HG02973 (cell line): ENCODE results near the gene LENG9.

Source experiments
- ATAC-seq: cut with Tn5 transposase; IDR thresholded peaks from one replicate; pipeline ENCODE4 v1.9.1; 2021; ENCODE audit warnings: moderate library complexity; ENCODE audit not compliant: unreplicated experiment

The LENG9 gene

GRCh38 chr19:54444737-54445136 lies 18.8 kb downstream of the LENG9 start:
- no peak for ATAC-seq

GRCh38 chr19:54440641-54441040 lies 22.9 kb downstream of the LENG9 start:
- ATAC-seq = no peak

GRCh38 chr19:54439174-54439851 lies 24.3 kb downstream of the LENG9 start:
- no peak for ATAC-seq

- ATAC-seq = no peak
These were observed 26.8 kb downstream of the LENG9 start for GRCh38 chr19:54436628-54437252.

GRCh38 chr19:54436031-54436523 lies 27.5 kb downstream of the LENG9 start:
- ATAC-seq = no peak

GRCh38 chr19:54435551-54436016 lies 28.0 kb downstream of the LENG9 start:
- no peak for ATAC-seq

GRCh38 chr19:54434873-54435214 lies 28.7 kb downstream of the LENG9 start:
- no peak for ATAC-seq

GRCh38 chr19:54434112-54434872 lies 29.3 kb downstream of the LENG9 start:
- no peak for ATAC-seq

- no peak for ATAC-seq
These were observed 29.9 kb downstream of the LENG9 start for GRCh38 chr19:54433697-54434096.

- ATAC-seq = no peak
These were observed 31.3 kb downstream of the LENG9 start for GRCh38 chr19:54432144-54432738.

GRCh38 chr19:54431255-54431838 lies 32.2 kb downstream of the LENG9 start:
- ATAC-seq = no peak

- ATAC-seq = no peak
These were observed 33.0 kb downstream of the LENG9 start for GRCh38 chr19:54430306-54431254.

GRCh38 chr19:54429545-54430227 lies 33.9 kb downstream of the LENG9 start:
- no peak for ATAC-seq

- no peak for ATAC-seq
These were observed 34.4 kb downstream of the LENG9 start for GRCh38 chr19:54429176-54429495.

- ATAC-seq = no peak
These were observed 35.0 kb downstream of the LENG9 start for GRCh38 chr19:54428323-54429175.

GRCh38 chr19:54427586-54427985 lies 36.0 kb downstream of the LENG9 start:
- no peak for ATAC-seq

GRCh38 chr19:54426291-54426931 lies 37.2 kb downstream of the LENG9 start:
- no peak for ATAC-seq

- ATAC-seq = no peak
These were observed 38.2 kb downstream of the LENG9 start for GRCh38 chr19:54425382-54425723.
